Loucy (cell line): ENCODE data around the gene CCDC187.

Experiments
- CTCF ChIP-seq: fragments of 200-600 bp; sonication (generic); conservative IDR thresholded peaks from 2 replicates; pipeline ENCODE4 v1.5.1; 2014; ENCODE audit warnings: mild to moderate bottlenecking, antibody characterized with exemption, low read length
- EZH2phosphoT487 ChIP-seq: fragments of 200-600 bp; IDR thresholded peaks from 2 replicates; pipeline ENCODE4 v1.6.1; 2018; ENCODE audit warnings: antibody characterized with exemption, mild to moderate bottlenecking, moderate library complexity, borderline replicate concordance

GRCh38 chr9:136307215-136307750 lies 3.4 kb upstream of the CCDC187 start:
- no peak for TF ChIP-seq CTCF
- TF ChIP-seq EZH2phosphoT487, result no peak
